Measurements from ENCODE around the gene CNOT3.
"Not testable (repeated sequence)": the region's sequence is repeated elsewhere in the genome, so short reads cannot be mapped to it uniquely, and the experiment has no call there.

Gene CNOT3

GRCh38 chr19:54162884-54163283 is 25.3 kb downstream of the CNOT3 start:
- Histone ChIP-seq H3K9me3 (ENCODE audit: insufficient read depth, low read depth, low read length) (no peaks in the 10 kb centered on the region), H3K9ac (ENCODE audit: low read depth, low read length) (no peak overlapping the region), H3K4me3 (ENCODE audit: low read length) (peak overlapping the region; percentile 63), H3K27me3 (ENCODE audit: insufficient read depth, low read length) (no peaks in the 10 kb centered on the region), H3K27ac (ENCODE audit: low read depth, low read length) (no peak overlapping the region), H3K4me1 (ENCODE audit: insufficient read depth, low read length) (peaks cover 11% of the 10 kb centered on the region; the same call in 1 of the 2 replicates), H3K36me3 (ENCODE audit: insufficient read depth, low read length) (0 out of 2 replicates have a peak, but pooled peaks cover 2% of the 10 kb centered on the region)
- WGBS = 92% methylated on average over 14 of the region's 14 CpGs

DNA sequence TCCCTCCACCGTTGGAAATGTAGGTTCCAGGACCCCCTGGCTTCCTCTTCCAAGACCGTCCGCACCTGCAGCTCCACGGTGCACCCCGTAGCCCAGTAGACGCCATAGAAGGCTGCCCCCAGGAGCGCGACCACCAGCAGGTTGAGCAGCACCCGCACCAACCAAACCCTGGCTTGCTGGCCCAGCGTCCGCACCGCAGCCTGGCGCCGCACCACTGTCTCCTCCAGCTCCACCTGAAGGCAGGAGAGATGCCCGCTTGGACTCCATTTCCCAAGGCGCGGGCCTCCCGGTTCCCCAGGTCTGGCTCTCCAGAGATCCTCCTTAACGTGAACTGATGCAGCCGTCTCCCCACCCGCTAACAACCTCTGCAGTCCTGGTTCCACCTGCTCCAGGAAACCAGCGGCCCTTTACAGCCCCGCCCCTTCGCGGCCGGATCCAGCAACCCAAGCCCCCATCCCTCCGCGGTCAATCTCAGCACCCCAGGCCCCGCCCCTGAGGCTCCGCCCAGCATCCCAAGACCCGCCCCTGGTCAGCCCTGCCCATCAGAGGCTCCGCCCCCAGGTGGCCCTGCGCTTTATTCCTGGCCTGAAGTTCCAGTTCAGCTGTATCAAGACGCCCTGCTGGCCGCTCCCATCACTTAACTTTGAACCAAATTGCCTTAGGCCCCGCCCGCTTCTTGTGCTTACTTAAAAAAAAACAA is 27.0 kb downstream of the CNOT3 start:
- peak overlapping the region; percentile 43 for H3K4me3 ChIP-seq (ENCODE audit: low read length)
- H3K4me1 ChIP-seq (ENCODE audit: insufficient read depth, low read length) = 0 out of 2 replicates have a peak, but pooled peaks cover 6% of the 10 kb centered on the region
- H3K9ac ChIP-seq (ENCODE audit: low read depth, low read length) = no peak overlapping the region
- no peaks in the 10 kb centered on the region for H3K27me3 ChIP-seq (ENCODE audit: insufficient read depth, low read length)
- H3K36me3 ChIP-seq (ENCODE audit: insufficient read depth, low read length) = no peaks in the 10 kb centered on the region
- no peak overlapping the region for H3K27ac ChIP-seq (ENCODE audit: low read depth, low read length)
- 33% methylated on average over 35 of the region's 37 CpGs for WGBS
- H3K9me3 ChIP-seq (ENCODE audit: insufficient read depth, low read depth, low read length) = no peaks in the 10 kb centered on the region

DNA sequence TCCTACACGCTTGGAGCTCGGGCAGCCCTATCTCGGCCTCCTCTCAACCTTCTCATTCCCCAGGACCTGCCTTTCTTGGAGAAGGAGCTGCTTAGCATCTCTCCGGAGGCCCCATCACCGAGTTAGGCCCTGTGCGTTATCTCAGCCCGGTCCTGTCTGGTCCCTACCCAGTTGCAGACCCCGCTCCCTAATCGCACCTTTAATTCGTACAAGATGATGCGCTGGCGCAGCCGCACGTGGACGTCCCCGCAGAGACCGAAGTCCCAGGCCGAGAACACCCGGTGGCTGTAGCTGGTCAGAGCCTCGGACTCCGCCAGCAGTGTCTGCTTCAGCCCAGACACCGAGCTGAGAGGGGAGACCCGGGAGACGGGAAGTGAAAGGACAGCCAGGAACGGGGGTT is 27.7 kb downstream of the CNOT3 start:
- no peak overlapping the region for H3K27ac ChIP-seq (ENCODE audit: low read depth, low read length)
- H3K4me3 ChIP-seq (ENCODE audit: low read length) = no peak overlapping the region
- H3K36me3 ChIP-seq (ENCODE audit: insufficient read depth, low read length) = no peaks in the 10 kb centered on the region
- 0 out of 2 replicates have a peak, but pooled peaks cover 6% of the 10 kb centered on the region for H3K4me1 ChIP-seq (ENCODE audit: insufficient read depth, low read length)
- H3K27me3 ChIP-seq (ENCODE audit: insufficient read depth, low read length) = no peaks in the 10 kb centered on the region
- WGBS = 91% methylated on average over 25 of the region's 25 CpGs
- H3K9me3 ChIP-seq (ENCODE audit: insufficient read depth, low read depth, low read length) = no peaks in the 10 kb centered on the region
- no peak overlapping the region for H3K9ac ChIP-seq (ENCODE audit: low read depth, low read length)

GRCh38 chr19:54168174-54168917 is 30.8 kb downstream of the CNOT3 start:
- no peak overlapping the region for H3K27ac ChIP-seq (ENCODE audit: low read depth, low read length)
- H3K4me3 ChIP-seq (ENCODE audit: low read length) = no peak overlapping the region
- no peaks in the 10 kb centered on the region for H3K27me3 ChIP-seq (ENCODE audit: insufficient read depth, low read length)
- no peaks in the 10 kb centered on the region for H3K36me3 ChIP-seq (ENCODE audit: insufficient read depth, low read length)
- no peaks in the 10 kb centered on the region for H3K9me3 ChIP-seq (ENCODE audit: insufficient read depth, low read depth, low read length)
- H3K9ac ChIP-seq (ENCODE audit: low read depth, low read length) = no peak overlapping the region
- no peaks in the 10 kb centered on the region for H3K4me1 ChIP-seq (ENCODE audit: insufficient read depth, low read length)
- WGBS = 34% methylated on average over 25 of the region's 25 CpGs

GRCh38 chr19:54169149-54169740 is 31.7 kb downstream of the CNOT3 start:
- H3K9me3 ChIP-seq (ENCODE audit: insufficient read depth, low read depth, low read length) = no peaks in the 10 kb centered on the region
- WGBS = 92% methylated on average over 21 of the region's 21 CpGs
- H3K9ac ChIP-seq (ENCODE audit: low read depth, low read length) = no peak overlapping the region
- no peaks in the 10 kb centered on the region for H3K4me1 ChIP-seq (ENCODE audit: insufficient read depth, low read length)
- H3K4me3 ChIP-seq (ENCODE audit: low read length) = no peak overlapping the region
- H3K27me3 ChIP-seq (ENCODE audit: insufficient read depth, low read length) = no peaks in the 10 kb centered on the region
- H3K27ac ChIP-seq (ENCODE audit: low read depth, low read length) = no peak overlapping the region
- H3K36me3 ChIP-seq (ENCODE audit: insufficient read depth, low read length) = no peaks in the 10 kb centered on the region

DNA sequence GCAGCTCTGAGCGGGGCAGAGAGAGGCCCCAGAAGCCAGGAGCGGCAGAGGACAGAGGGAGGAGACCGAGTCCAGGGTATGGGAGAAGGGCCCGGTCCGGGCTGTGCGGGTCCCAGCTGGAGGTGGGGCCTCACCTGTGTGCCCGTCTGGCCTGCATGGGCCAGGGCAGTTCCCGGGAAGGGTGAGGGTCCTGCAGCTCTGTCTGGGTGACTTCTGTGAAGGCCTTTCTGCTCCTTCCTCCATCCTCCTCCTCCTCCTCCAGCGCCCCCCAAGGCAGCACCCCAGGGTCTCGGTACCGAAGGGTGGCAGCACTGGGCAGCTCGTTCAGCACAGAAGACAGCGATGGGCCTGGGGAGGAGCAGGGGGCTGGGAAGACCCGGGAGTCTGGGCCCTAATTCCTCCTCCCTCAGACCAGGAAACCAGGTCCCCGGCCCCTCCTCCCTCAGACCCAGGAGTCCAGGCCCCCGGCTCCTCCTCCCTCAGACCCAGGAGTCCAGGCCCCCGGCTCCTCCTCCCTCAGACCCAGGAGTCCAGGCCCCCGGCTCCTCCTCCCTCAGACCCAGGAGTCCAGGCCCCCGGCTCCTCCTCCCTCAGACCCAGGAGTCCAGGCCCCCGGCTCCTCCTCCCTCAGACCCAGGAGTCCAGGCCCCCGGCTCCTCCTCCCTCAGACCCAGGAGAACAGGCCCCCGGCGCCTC is 34.3 kb downstream of the CNOT3 start:
- not testable (repeated sequence) for H3K9ac ChIP-seq (ENCODE audit: low read depth, low read length); H3K4me3 ChIP-seq (ENCODE audit: low read length); H3K9me3 ChIP-seq (ENCODE audit: insufficient read depth, low read depth, low read length); H3K27ac ChIP-seq (ENCODE audit: low read depth, low read length); H3K27me3 ChIP-seq (ENCODE audit: insufficient read depth, low read length); H3K36me3 ChIP-seq (ENCODE audit: insufficient read depth, low read length); H3K4me1 ChIP-seq (ENCODE audit: insufficient read depth, low read length)
- WGBS = 83% methylated on average over 18 of the region's 23 CpGs

- peak within 1 kb of the TSS; percentile 41 for H3K9ac ChIP-seq (ENCODE audit: low read depth, low read length)
- H3K36me3 ChIP-seq (ENCODE audit: insufficient read depth, low read length) = peaks cover 9% of the 10 kb centered on the region; the same call in 1 of the 2 replicates
- peak within 1 kb of the TSS; percentile 55 for H3K4me3 ChIP-seq (ENCODE audit: low read length)
- no peaks in the 10 kb centered on the region for H3K4me1 ChIP-seq (ENCODE audit: insufficient read depth, low read length)
- H3K9me3 ChIP-seq (ENCODE audit: insufficient read depth, low read depth, low read length) = no peaks in the 10 kb centered on the region
- H3K27ac ChIP-seq (ENCODE audit: low read depth, low read length) = peak within 1 kb of the TSS; percentile 31; the same call in 1 of the 2 replicates
- 28% methylated on average over 13 of the region's 13 CpGs for WGBS
- no peaks in the 10 kb centered on the region for H3K27me3 ChIP-seq (ENCODE audit: insufficient read depth, low read length)
Measured at GRCh38 chr19:54172471-54173358, 35.2 kb downstream of the CNOT3 start, which contains the start of gene TMC4. TMC4 (minus strand) TSS chr19:54173160; CDS start chr19:54173117, 43 bp downstream.

GRCh38 chr19:54173359-54173699 is 35.8 kb downstream of the CNOT3 start:
- Histone ChIP-seq H3K4me1 (ENCODE audit: insufficient read depth, low read length) (no peaks in the 10 kb centered on the region), H3K9ac (ENCODE audit: low read depth, low read length) (no peak overlapping the region), H3K36me3 (ENCODE audit: insufficient read depth, low read length) (peaks cover 14% of the 10 kb centered on the region; the same call in 1 of the 2 replicates), H3K27me3 (ENCODE audit: insufficient read depth, low read length) (no peaks in the 10 kb centered on the region), H3K4me3 (ENCODE audit: low read length) (peak overlapping the region; percentile 26; the same call in 1 of the 2 replicates), H3K9me3 (ENCODE audit: insufficient read depth, low read depth, low read length) (no peaks in the 10 kb centered on the region), H3K27ac (ENCODE audit: low read depth, low read length) (peak overlapping the region; percentile 29; the same call in 1 of the 2 replicates)
- WGBS = 55% methylated on average over 15 of the region's 15 CpGs

DNA sequence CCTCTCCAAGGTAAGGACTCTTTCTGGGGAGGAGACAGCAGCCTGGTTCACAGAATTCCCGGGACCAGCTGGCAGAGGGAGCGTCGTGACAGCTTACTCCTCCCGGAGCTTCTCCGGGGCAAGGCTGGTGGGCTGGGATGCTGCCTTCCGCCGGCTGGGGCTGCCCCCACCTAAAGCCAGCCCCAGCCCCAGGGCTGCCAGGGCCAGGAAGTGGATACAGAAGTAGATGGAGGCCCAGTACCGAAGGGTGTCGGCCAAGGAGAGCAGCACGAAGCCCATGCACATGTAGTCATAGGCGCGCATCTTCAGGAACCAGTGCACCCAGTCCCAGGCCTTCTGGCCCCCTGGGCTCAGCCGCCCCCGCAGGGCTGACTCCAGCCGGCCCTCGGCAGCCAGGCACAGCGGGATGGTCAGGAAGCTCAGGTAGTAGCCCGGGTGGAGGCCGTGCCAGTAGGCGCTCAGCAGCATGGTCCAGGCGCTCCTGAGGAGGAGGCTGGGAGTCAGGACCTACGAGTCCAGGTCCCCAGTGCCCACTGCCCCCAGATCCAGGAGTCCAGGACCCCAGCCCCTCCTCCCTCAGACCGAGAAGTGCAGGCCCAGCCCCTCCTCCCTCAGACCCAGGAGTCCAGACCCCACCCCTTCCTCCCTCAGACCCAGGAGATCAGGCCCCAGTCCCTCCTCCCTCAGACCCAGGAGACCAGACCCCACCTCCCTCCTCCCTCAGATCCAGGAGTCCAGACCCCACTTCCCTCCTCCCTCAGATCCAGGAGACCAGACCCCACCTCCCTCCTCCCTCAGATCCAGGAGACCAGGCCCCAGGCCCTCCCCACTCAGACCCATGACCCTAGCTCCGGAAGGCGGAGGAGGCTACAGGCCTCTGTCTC is 36.6 kb downstream of the CNOT3 start:
- Histone ChIP-seq H3K9ac (ENCODE audit: low read depth, low read length) (no peak overlapping the region), H3K4me1 (ENCODE audit: insufficient read depth, low read length) (no peaks in the 10 kb centered on the region), H3K27me3 (ENCODE audit: insufficient read depth, low read length) (no peaks in the 10 kb centered on the region), H3K4me3 (ENCODE audit: low read length) (no peak overlapping the region), H3K9me3 (ENCODE audit: insufficient read depth, low read depth, low read length) (no peaks in the 10 kb centered on the region), H3K27ac (ENCODE audit: low read depth, low read length) (peak overlapping the region; percentile 29; the same call in 1 of the 2 replicates), H3K36me3 (ENCODE audit: insufficient read depth, low read length) (peaks cover 23% of the 10 kb centered on the region)
- WGBS = 79% methylated on average over 25 of the region's 25 CpGs
